ENCODE results near the gene COMMD10.

The COMMD10 gene

GRCh38 chr5:116289276-116289675 is 204.5 kb downstream of the COMMD10 start:
- Histone ChIP-seq H3K27me3 (no peaks in the 10 kb centered on the region), H3K4me1 (ENCODE audit: control insufficient read depth in 1 of 2, insufficient read depth in 1 of 2, low read depth in 1 of 2, low read length in 1 of 2) (peaks cover 6 to 9% of the 10 kb centered on the region in 2 experiments), H3K4me3 (ENCODE audit: low read depth in 1 of 2, low read length in 1 of 2) (no peak overlapping the region), H3K9me3 (no peaks in the 10 kb centered on the region), H3K36me3 (no peaks in the 10 kb centered on the region), H3K27ac (no peak overlapping the region)
- TF ChIP-seq, protein P1, sequence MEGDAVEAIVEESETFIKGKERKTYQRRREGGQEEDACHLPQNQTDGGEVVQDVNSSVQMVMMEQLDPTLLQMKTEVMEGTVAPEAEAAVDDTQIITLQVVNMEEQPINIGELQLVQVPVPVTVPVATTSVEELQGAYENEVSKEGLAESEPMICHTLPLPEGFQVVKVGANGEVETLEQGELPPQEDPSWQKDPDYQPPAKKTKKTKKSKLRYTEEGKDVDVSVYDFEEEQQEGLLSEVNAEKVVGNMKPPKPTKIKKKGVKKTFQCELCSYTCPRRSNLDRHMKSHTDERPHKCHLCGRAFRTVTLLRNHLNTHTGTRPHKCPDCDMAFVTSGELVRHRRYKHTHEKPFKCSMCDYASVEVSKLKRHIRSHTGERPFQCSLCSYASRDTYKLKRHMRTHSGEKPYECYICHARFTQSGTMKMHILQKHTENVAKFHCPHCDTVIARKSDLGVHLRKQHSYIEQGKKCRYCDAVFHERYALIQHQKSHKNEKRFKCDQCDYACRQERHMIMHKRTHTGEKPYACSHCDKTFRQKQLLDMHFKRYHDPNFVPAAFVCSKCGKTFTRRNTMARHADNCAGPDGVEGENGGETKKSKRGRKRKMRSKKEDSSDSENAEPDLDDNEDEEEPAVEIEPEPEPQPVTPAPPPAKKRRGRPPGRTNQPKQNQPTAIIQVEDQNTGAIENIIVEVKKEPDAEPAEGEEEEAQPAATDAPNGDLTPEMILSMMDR (IDR thresholded peaks at IDR 0.05), result no peak

DNA sequence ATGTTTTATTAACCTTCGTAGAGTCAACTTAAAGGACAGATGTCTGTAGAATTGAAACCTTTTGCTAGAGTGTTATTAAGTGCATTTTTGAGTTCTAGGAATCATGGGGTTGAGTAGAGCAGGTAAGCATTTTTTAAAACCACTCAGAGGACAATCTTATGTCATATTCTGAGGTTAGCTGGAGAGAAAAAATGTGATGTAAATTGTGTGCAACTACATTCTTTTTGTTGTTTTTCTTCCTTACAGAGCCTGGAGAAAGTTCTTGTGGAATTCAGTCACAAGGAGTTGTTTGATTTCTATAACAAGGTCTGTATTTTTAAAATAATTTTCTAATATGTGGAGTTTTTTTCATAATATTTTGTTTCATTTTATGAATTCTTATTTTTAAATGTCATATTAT is 206.4 kb downstream of the COMMD10 start:
- H3K4me3 ChIP-seq (ENCODE audit: low read depth in 1 of 2, low read length in 1 of 2), result no peak overlapping the region
- H3K9me3 ChIP-seq, result no peaks in the 10 kb centered on the region
- no peaks in the 10 kb centered on the region for H3K27me3 ChIP-seq
- TF ChIP-seq, protein P1 (IDR thresholded peaks at IDR 0.05), result no peak
- no peaks in the 10 kb centered on the region for H3K36me3 ChIP-seq
- H3K4me1 ChIP-seq (ENCODE audit: control insufficient read depth in 1 of 2, insufficient read depth in 1 of 2, low read depth in 1 of 2, low read length in 1 of 2), result peaks cover 6 to 9% of the 10 kb centered on the region in 2 experiments
- H3K27ac ChIP-seq, result no peak overlapping the region

- no peaks in the 10 kb centered on the region for H3K27me3 ChIP-seq
- H3K27ac ChIP-seq, result no peak overlapping the region
- no peak overlapping the region for H3K4me3 ChIP-seq (ENCODE audit: low read depth in 1 of 2, low read length in 1 of 2)
- H3K36me3 ChIP-seq, result no peaks in the 10 kb centered on the region
- peaks cover 6 to 9% of the 10 kb centered on the region in 2 experiments for H3K4me1 ChIP-seq (ENCODE audit: control insufficient read depth in 1 of 2, insufficient read depth in 1 of 2, low read depth in 1 of 2, low read length in 1 of 2)
- H3K9me3 ChIP-seq, result no peaks in the 10 kb centered on the region
- TF ChIP-seq, protein P1 (IDR thresholded peaks at IDR 0.05), result no peak
These were observed 207.5 kb downstream of the COMMD10 start for GRCh38 chr5:116292321-116292720.

DNA sequence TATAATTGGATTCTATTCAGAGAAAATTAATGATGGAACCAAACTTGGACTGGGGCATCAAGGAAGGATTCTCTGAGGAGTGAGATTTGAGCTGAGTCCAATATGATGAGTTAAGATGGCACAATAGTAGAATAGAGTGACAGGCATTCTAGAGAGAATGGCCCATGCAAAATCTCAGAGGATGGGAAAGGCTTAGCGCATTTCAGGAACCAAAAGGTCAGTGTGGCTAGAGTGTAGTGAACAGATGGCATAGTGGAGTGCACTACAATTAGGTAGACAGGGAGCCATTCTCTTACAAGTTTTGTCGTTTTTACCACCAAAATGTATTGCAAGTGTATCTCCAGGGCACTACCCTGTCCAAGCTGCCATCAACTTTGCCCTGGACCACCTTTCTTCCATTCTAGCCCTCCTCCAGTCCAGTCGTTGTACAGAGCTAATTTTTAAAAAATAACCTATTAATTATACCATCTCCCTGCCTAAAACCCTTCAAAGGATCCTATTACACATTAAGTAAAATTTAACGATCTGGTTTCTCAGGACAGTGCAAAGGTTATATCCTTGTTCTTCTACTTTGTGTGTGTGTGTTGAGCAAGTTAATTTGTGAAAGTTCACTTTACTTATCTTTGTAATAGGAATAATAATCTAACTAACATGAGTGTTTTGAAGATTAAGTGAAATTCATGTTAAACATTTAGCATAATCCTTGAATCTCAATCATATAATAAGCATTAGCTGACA is 211.7 kb downstream of the COMMD10 start:
- Histone ChIP-seq H3K27me3 (no peaks in the 10 kb centered on the region), H3K4me3 (ENCODE audit: low read depth in 1 of 2, low read length in 1 of 2) (no peak overlapping the region), H3K36me3 (no peaks in the 10 kb centered on the region), H3K27ac (no peak overlapping the region), H3K4me1 (ENCODE audit: control insufficient read depth in 1 of 2, insufficient read depth in 1 of 2, low read depth in 1 of 2, low read length in 1 of 2) (peaks cover 9 to 14% of the 10 kb centered on the region in 2 experiments), H3K9me3 (no peaks in the 10 kb centered on the region)
- TF ChIP-seq, protein P1 (IDR thresholded peaks at IDR 0.05), result no peak

GRCh38 chr5:116297296-116297814 is 212.5 kb downstream of the COMMD10 start:
- H3K27ac ChIP-seq, result no peak overlapping the region
- H3K4me3 ChIP-seq (ENCODE audit: low read depth in 1 of 2, low read length in 1 of 2), result no peak overlapping the region
- TF ChIP-seq, protein P1 (IDR thresholded peaks at IDR 0.05), result no peak
- no peaks in the 10 kb centered on the region for H3K9me3 ChIP-seq
- peaks cover 4 to 10% of the 10 kb centered on the region in 2 experiments for H3K4me1 ChIP-seq (ENCODE audit: control insufficient read depth in 1 of 2, insufficient read depth in 1 of 2, low read depth in 1 of 2, low read length in 1 of 2)
- no peaks in the 10 kb centered on the region for H3K27me3 ChIP-seq
- no peaks in the 10 kb centered on the region for H3K36me3 ChIP-seq

All from neutrophil (primary cell).